CD8-positive, alpha-beta memory T cell (primary cell): ENCODE results near the gene ZNF584. TPM values are rescaled to one million over a fixed set of nuclear protein-coding genes. Genes with fewer than 3 reads are reported as not detected.

ENCODE experiments used
- CTCF ChIA-PET: fragments of 350-600 bp; sonication (Branson Sonifier 250); formaldehyde crosslinking; loops from one replicate; lab custom pipeline; 2021; ENCODE audit warnings: antibody characterized with exemption; lab: Charles Lee
- POLR2A ChIA-PET: fragments of 350-600 bp; sonication (Branson Sonifier 250); formaldehyde crosslinking; loops from one replicate; lab custom pipeline; 2021; ENCODE audit warnings: antibody characterized with exemption; lab: Charles Lee
- DNase-seq, 5 donors: peaks; one replicate each; pipeline versions ENCODE4 v3.0.0 to v3.0.0-alpha.2; 2020 to 2022; ENCODE audit warnings: mixed read lengths in 1 of 5
- H3K27ac ChIP-seq: one replicate; pipeline ENCODE4 v1.7.0; 2013; ENCODE audit warnings: low read depth, mild to moderate bottlenecking, low read length, moderate library complexity
- H3K27me3 ChIP-seq: 2 replicates; pipeline ENCODE4 v1.7.0; 2013; ENCODE audit warnings: low read length, mild to moderate bottlenecking; ENCODE audit not compliant: insufficient read depth, poor library complexity, severe bottlenecking
- H3K36me3 ChIP-seq: 2 replicates; pipeline ENCODE4 v1.7.0; 2013; ENCODE audit warnings: mild to moderate bottlenecking, low read length, moderate library complexity; ENCODE audit not compliant: insufficient read depth
- H3K4me1 ChIP-seq: 2 replicates; pipeline ENCODE4 v1.7.0; 2013; ENCODE audit warnings: mild to moderate bottlenecking, low read length, moderate library complexity; ENCODE audit not compliant: insufficient read depth
- H3K4me3 ChIP-seq: 2 replicates; pipeline ENCODE4 v1.7.0; 2013; ENCODE audit warnings: mild to moderate bottlenecking, low read length
- H3K9me3 ChIP-seq: 2 replicates; pipeline ENCODE4 v1.7.0; 2013; ENCODE audit warnings: mild to moderate bottlenecking, low read length
- H3K27ac Mint-ChIP-seq, 8 donors: one replicate each; pipeline ENCODE4 v1.8.0; 2020 to 2021; ENCODE audit warnings: mixed read lengths in 8 of 8, mild to moderate bottlenecking in 6 of 8, inconsistent platforms in 3 of 8, moderate library complexity in 3 of 8
- H3K27me3 Mint-ChIP-seq, 2 donors: one replicate each; pipeline ENCODE4 v1.8.0; 2020 to 2021; ENCODE audit warnings: mixed read lengths in 2 of 2, mild to moderate bottlenecking in 1 of 2, moderate library complexity in 1 of 2
- H3K36me3 Mint-ChIP-seq, 3 donors: one replicate each; pipeline ENCODE4 v1.8.0; 2020 to 2021; ENCODE audit warnings: mixed read lengths in 3 of 3, inconsistent platforms in 1 of 3, mild to moderate bottlenecking in 1 of 3
- H3K4me1 Mint-ChIP-seq, 3 donors: one replicate each; pipeline ENCODE4 v1.8.0; 2020 to 2021; ENCODE audit warnings: mixed read lengths in 3 of 3, inconsistent platforms in 1 of 3, mild to moderate bottlenecking in 1 of 3
- H3K4me3 Mint-ChIP-seq, 7 donors: one replicate each; pipeline ENCODE4 v1.8.0; 2020 to 2021; ENCODE audit warnings: mixed read lengths in 7 of 7, mild to moderate bottlenecking in 6 of 7, moderate library complexity in 4 of 7, inconsistent platforms in 2 of 7
- H3K9me3 Mint-ChIP-seq, 5 donors: one replicate each; pipeline ENCODE4 v1.8.0; 2020 to 2022; ENCODE audit warnings: mixed read lengths in 5 of 5, mild to moderate bottlenecking in 3 of 5, moderate library complexity in 2 of 5, inconsistent platforms in 1 of 5
- polyA plus RNA-seq: library from polyadenylated mRNA; unstranded; fragments of 300-500 nt; fragmentation: Illumina TruSeq; gene quantifications from one replicate; pipeline ENCODE4 v1.2.3, GENCODE V29; 2021
- total RNA-seq, 2 experiments: library from RNA; stranded (reverse); gene quantifications; one replicate each; pipeline ENCODE4 v1.2.3, GENCODE V29; 2021

ZNF584 gene
- total and polyA plus RNA-seq, 3 experiments from 2014 or later: 7.5 to 22.6 (median 20.9) TPM

DNA sequence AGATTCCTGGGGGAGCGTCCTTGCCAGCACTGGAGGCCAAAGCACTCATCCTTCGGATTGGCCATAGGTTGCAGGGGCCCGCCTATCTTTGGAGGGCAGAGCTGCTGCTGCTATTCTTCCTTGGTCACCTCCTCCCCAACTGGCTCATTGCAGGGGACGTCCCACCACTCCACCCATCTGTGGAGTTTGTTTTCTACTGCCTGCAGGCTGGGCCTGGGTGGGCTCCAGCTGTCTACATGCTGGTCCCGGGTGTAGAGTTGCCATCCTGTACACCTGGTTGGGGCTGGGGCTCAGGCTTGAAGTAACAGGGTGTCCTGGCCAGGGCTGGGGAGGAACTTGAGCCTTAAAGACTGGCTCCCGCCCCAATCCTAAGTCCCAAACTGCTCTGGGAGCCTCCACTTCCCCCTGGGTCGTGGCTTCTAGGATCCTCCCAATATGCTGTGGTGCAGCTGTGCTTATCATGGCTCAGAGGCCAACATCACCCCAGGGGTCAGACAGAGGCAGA, 10.9 kb upstream of the ZNF584 start:
- Mint-ChIP-seq H3K4me1 (peaks cover 12 to 32% (median 13%) of the 10 kb centered on the region in 3 donors), H3K4me3 (no peak overlapping the region), H3K9me3 (no peaks in the 10 kb centered on the region), H3K36me3 (peaks cover 8 to 28% (median 10%) of the 10 kb centered on the region in 3 donors), H3K27ac (no peak overlapping the region), H3K27me3 (peaks cover 11 to 12% of the 10 kb centered on the region in 2 donors)
- no peak for DNase-seq
- H3K4me1 ChIP-seq: peaks cover 14% of the 10 kb centered on the region
- no peak overlapping the region for H3K4me3 ChIP-seq
- H3K27ac ChIP-seq: no peak overlapping the region
- POLR2A ChIA-PET: no interaction called here
- H3K9me3 ChIP-seq: no peaks in the 10 kb centered on the region
- peaks cover 15% of the 10 kb centered on the region for H3K36me3 ChIP-seq
- CTCF ChIA-PET: no interaction called here
- peaks cover 5% of the 10 kb centered on the region for H3K27me3 ChIP-seq

DNA sequence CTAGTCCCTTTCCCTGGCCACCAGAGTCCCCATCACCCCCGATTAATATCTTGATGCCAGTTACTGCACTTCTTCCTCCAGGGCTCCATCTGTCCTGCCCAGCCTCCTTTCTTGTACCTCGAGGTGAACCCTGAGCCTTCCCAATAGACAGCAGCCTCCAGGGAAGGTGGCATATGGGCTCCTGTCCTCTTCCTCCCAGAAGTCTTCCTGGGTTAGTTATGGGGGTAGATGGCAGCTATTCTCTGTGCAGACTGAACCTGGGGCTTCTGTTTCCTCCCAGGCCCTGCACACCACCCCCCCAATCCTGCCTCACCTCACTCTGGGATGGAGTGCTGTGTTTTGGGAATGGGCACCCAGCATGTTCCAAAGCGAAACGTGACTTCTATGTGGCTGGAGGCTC, 10.4 kb upstream of the ZNF584 start:
- Histone ChIP-seq H3K9me3 (no peaks in the 10 kb centered on the region), H3K27me3 (peaks cover 5% of the 10 kb centered on the region), H3K27ac (no peak overlapping the region), H3K36me3 (peaks cover 10% of the 10 kb centered on the region), H3K4me3 (no peak overlapping the region), H3K4me1 (peaks cover 14% of the 10 kb centered on the region)
- peaks cover 10 to 30% (median 13%) of the 10 kb centered on the region in 3 donors for H3K4me1 Mint-ChIP-seq
- no peaks in the 10 kb centered on the region for H3K9me3 Mint-ChIP-seq
- ChIA-PET POLR2A (no interaction called here), CTCF (no interaction called here)
- H3K27ac Mint-ChIP-seq: no peak overlapping the region
- H3K4me3 Mint-ChIP-seq: no peak overlapping the region
- peaks cover 8 to 23% (median 10%) of the 10 kb centered on the region in 3 donors for H3K36me3 Mint-ChIP-seq
- DNase-seq: no peak
- H3K27me3 Mint-ChIP-seq: peaks cover 11 to 12% of the 10 kb centered on the region in 2 donors

DNA sequence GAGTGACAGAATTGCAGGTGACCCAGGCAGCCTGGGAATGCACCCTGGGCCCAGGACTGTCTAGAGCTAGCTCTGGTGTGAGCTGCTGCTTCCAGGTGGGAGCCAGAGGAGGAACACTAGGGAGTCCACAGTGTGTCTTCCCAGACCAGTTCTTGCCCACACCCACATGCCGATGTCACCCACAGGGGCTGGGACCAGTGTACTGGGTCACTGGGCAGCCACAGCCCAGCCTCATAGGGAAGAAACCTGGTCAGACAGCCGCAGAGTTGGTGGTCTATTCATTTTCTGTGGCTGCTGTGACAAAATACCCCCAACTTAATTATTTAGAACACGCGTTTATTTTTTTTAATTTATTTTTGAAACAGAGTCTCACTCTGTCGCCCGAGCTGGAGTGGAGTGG, 9.9 kb upstream of the ZNF584 start:
- Histone ChIP-seq H3K4me3 (no peak overlapping the region), H3K27ac (no peak overlapping the region), H3K4me1 (peaks cover 14% of the 10 kb centered on the region), H3K27me3 (peaks cover 5% of the 10 kb centered on the region), H3K9me3 (no peaks in the 10 kb centered on the region), H3K36me3 (peaks cover 5% of the 10 kb centered on the region)
- CTCF ChIA-PET: no interaction called here
- Mint-ChIP-seq H3K27me3 (peaks cover 11 to 12% of the 10 kb centered on the region in 2 donors), H3K4me1 (peaks cover 10 to 30% (median 10%) of the 10 kb centered on the region in 3 donors), H3K36me3 (peaks cover 8 to 18% (median 8%) of the 10 kb centered on the region in 3 donors), H3K9me3 (no peaks in the 10 kb centered on the region), H3K4me3 (no peak overlapping the region), H3K27ac (no peak overlapping the region)
- DNase-seq: no peak
- POLR2A ChIA-PET: no interaction called here

- POLR2A ChIA-PET: no interaction called here
- CTCF ChIA-PET: no interaction called here
These were observed 8.5 kb upstream of the ZNF584 start for GRCh38 chr19:58399903-58400302.

GRCh38 chr19:58400316-58400915, 8.0 kb upstream of the ZNF584 start:
- Mint-ChIP-seq H3K4me3 (peak overlapping the region in 6 of 7 donors; percentile 88 to 94 (median 90)), H3K4me1 (peaks cover 8 to 21% (median 8%) of the 10 kb centered on the region in 3 donors), H3K27me3 (peaks cover 10 to 11% of the 10 kb centered on the region in 2 donors), H3K27ac (peak overlapping the region in 5 of 8 donors; percentile 11 to 97 (median 93)), H3K36me3 (peaks cover 0 to 2% (median 1%) of the 10 kb centered on the region in 3 donors), H3K9me3 (no peaks in the 10 kb centered on the region)
- Histone ChIP-seq H3K27me3 (peaks cover 5% of the 10 kb centered on the region), H3K27ac (peak overlapping the region; percentile 67), H3K4me3 (peak overlapping the region; percentile 56), H3K9me3 (no peaks in the 10 kb centered on the region), H3K36me3 (no peaks in the 10 kb centered on the region), H3K4me1 (peaks cover 14% of the 10 kb centered on the region)
- ChIA-PET POLR2A (no interaction called here), CTCF (no interaction called here)
- DNase-seq: no peak

More at GRCh38 chr19:58399903-58400302, 8.5 kb upstream of the ZNF584 start:
- no peak overlapping the region for H3K27ac ChIP-seq
- Mint-ChIP-seq H3K27me3 (peaks cover 11% of the 10 kb centered on the region in 2 donors), H3K27ac (peak overlapping the region in 4 of 8 donors; percentile 11 to 86 (median 61)), H3K36me3 (peaks cover under 1 to 5% (median 1%) of the 10 kb centered on the region in 3 donors), H3K9me3 (no peaks in the 10 kb centered on the region), H3K4me3 (peak overlapping the region in 3 of 7 donors; percentile 31 to 89 (median 44)), H3K4me1 (peaks cover 8 to 23% (median 8%) of the 10 kb centered on the region in 3 donors)
- DNase-seq: no peak
- H3K36me3 ChIP-seq: no peaks in the 10 kb centered on the region
- no peaks in the 10 kb centered on the region for H3K9me3 ChIP-seq
- peaks cover 5% of the 10 kb centered on the region for H3K27me3 ChIP-seq
- H3K4me1 ChIP-seq: peaks cover 14% of the 10 kb centered on the region
- no peak overlapping the region for H3K4me3 ChIP-seq

DNA sequence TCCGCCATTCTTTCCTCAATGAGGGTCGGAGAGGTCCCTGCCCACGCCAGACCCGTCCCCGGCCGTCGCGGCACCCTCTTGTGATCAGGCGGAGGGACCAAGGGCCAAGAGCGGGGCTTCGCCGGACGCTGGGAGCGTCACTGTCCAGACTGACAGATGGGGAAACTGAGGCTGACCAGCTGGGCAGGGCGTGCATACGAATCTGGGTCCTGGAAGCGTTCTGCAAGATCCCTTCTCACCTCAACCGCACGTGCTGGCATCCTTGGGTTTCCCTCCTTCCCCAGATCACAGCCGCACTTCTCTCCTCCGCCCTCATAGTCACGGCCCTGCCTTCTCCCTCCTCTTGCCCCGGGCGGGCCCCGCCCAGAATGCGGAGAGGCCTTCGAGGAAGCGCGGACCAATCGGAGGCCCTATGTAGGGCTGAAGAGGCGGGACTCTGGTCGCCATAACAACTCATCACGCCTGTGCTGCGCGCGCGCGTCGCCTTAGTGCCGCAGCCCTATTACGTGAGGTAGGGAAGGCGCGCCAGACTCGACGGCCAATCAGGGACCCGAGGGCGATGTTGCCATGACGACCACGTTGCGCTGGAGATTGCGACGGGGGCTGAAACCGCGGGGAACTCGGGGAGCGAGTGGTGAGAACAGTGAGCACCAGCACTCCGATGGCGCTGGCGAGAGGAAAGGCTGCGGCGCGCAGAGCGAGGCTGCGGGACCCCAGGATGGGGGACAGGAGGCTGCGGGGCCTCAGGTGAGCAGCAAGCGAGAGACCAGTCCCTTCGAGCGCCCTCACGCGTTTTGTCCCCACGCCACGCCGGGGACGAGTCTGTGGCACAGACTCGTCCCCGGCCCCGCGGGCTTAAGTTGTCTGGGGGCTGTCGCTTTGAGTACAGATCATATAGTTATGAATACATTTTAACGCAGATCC, 7.3 kb upstream of the ZNF584 start:
- Mint-ChIP-seq H3K27me3 (peaks cover 10 to 11% of the 10 kb centered on the region in 2 donors), H3K4me1 (peaks cover 8 to 21% (median 8%) of the 10 kb centered on the region in 3 donors), H3K9me3 (no peaks in the 10 kb centered on the region), H3K36me3 (peaks cover 0 to 1% (median 0%) of the 10 kb centered on the region in 3 donors), H3K4me3 (peak overlapping the region; percentile 88 to 94 (median 92)), H3K27ac (peak overlapping the region; percentile 89 to 97 (median 94))
- peak overlapping the region; percentile 73 for H3K4me3 ChIP-seq
- no peaks in the 10 kb centered on the region for H3K27me3 ChIP-seq
- ChIA-PET POLR2A (no interaction called here), CTCF (no interaction called here)
- peaks cover 14% of the 10 kb centered on the region for H3K4me1 ChIP-seq
- DNase-seq: peak; percentile 98 to 100 (median 99)
- H3K36me3 ChIP-seq: no peaks in the 10 kb centered on the region
- no peaks in the 10 kb centered on the region for H3K9me3 ChIP-seq
- H3K27ac ChIP-seq: peak overlapping the region; percentile 95

- peak overlapping the region; percentile 95 for H3K27ac ChIP-seq
- Mint-ChIP-seq H3K27me3 (peaks cover 10 to 11% of the 10 kb centered on the region in 2 donors), H3K9me3 (no peaks in the 10 kb centered on the region), H3K36me3 (peaks cover 0 to 1% (median 0%) of the 10 kb centered on the region in 3 donors), H3K4me1 (peaks cover 13 to 28% (median 15%) of the 10 kb centered on the region in 3 donors), H3K27ac (peak overlapping the region in 4 of 8 donors; percentile 26 to 95 (median 94)), H3K4me3 (peak overlapping the region in 5 of 7 donors; percentile 88 to 94 (median 89))
- DNase-seq: peak in 1 of 5 donors; percentile 16
- POLR2A ChIA-PET: no interaction called here
- no peaks in the 10 kb centered on the region for H3K9me3 ChIP-seq
- no peaks in the 10 kb centered on the region for H3K27me3 ChIP-seq
- H3K4me3 ChIP-seq: peak overlapping the region; percentile 73
- H3K4me1 ChIP-seq: peaks cover 16% of the 10 kb centered on the region
- H3K36me3 ChIP-seq: no peaks in the 10 kb centered on the region
- CTCF ChIA-PET: no interaction called here
These were observed 6.5 kb upstream of the ZNF584 start for GRCh38 chr19:58401840-58402421.
